ENCODE results near the gene BAD. TPM values are rescaled to one million over a fixed set of nuclear protein-coding genes. Genes with fewer than 3 reads are reported as not detected.

Gene BAD
- total and polyA plus RNA-seq, 10 of the 15 experiments (the other 5 are each of a cell fraction or from before 2014, with no cell fraction given), result 1.5 to 67.2 (median 39.6) TPM

GRCh38 chr11:64238999-64239398, 45.5 kb downstream of the BAD start (continued):
- TF ChIP-seq BCL3 (IDR thresholded peaks at IDR 0.05; ENCODE audit: borderline replicate concordance, insufficient read depth, low read depth, low read length, poor library complexity, severe bottlenecking) (no peak), ZSCAN29 (IDR thresholded peaks at IDR 0.05) (no peak), NFYB (IDR thresholded peaks at IDR 0.05; ENCODE audit: insufficient read depth, low read depth, low read length) (no peak), SIN3A (IDR thresholded peaks at IDR 0.05; ENCODE audit: low read depth, low read length) (no peak), ZBTB33 (IDR thresholded peaks at IDR 0.05) (no peak), HDAC2 (IDR thresholded peaks at IDR 0.05) (no peak), ZBTB40 (IDR thresholded peaks at IDR 0.05; ENCODE audit: borderline replicate concordance) (no peak), IRF5 (IDR thresholded peaks at IDR 0.05; ENCODE audit: borderline replicate concordance) (no peak)
- TF ChIP-seq, protein P1, sequence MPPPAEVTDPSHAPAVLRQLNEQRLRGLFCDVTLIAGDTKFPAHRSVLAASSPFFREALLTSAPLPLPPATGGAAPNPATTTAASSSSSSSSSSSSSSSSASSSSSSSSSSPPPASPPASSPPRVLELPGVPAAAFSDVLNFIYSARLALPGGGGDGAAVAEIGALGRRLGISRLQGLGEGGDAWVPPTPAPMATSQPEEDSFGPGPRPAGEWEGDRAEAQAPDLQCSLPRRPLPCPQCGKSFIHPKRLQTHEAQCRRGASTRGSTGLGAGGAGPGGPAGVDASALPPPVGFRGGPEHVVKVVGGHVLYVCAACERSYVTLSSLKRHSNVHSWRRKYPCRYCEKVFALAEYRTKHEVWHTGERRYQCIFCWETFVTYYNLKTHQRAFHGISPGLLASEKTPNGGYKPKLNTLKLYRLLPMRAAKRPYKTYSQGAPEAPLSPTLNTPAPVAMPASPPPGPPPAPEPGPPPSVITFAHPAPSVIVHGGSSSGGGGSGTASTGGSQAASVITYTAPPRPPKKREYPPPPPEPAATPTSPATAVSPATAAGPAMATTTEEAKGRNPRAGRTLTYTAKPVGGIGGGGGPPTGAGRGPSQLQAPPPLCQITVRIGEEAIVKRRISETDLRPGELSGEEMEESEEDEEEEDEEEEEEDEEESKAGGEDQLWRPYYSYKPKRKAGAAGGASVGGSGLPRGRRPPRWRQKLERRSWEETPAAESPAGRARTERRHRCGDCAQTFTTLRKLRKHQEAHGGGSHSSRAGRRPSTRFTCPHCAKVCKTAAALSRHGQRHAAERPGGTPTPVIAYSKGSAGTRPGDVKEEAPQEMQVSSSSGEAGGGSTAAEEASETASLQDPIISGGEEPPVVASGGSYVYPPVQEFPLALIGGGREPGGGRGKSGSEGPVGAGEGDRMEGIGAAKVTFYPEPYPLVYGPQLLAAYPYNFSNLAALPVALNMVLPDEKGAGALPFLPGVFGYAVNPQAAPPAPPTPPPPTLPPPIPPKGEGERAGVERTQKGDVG (CRISPR knock-in tag; IDR thresholded peaks at IDR 0.05), result no peak
